LNCaP clone FGC (cell line): ENCODE measurements around the gene KCNJ6.

Experiments
- DNase-seq: peaks from one replicate; pipeline ENCODE4 v3.0.0-alpha.2; 2011; ENCODE audit warnings: low read depth
- H3K4me3 ChIP-seq: 2 replicates; pipeline ENCODE4 v1.5.1; 2011; ENCODE audit warnings: mild to moderate bottlenecking, low read depth, low read length, control low read depth
- TF ChIP-seq, protein P1 (sequence below): IDR thresholded peaks from 2 replicates; pipeline ENCODE4 v1.5.1; 2012; ENCODE audit warnings: mild to moderate bottlenecking; ENCODE audit not compliant: control insufficient read depth, insufficient read depth; ENCODE audit errors: extremely low read depth

The KCNJ6 gene

DNA sequence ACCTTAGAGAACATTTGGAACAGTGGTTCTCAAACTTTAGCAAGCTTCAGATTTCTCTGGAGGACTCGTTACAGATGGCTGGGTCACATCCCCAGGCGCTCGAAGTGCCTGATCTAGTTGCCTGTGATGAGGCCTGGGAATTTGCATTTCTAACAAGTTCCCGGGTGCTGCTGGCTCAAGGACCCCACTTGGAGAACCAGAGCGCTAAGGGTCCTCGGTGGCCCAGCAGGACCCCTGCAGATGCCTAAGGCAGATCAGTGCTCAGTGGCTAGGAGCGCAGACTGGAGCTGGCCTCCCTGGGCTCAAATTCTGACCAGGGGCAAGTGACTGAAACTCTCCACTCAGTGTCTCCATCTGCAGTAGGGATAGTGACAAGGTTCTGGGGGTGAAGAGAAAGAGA is 341.5 kb downstream of the KCNJ6 start:
- no peak for DNase-seq
- no peak overlapping the region for H3K4me3 ChIP-seq
- TF ChIP-seq, protein P1, sequence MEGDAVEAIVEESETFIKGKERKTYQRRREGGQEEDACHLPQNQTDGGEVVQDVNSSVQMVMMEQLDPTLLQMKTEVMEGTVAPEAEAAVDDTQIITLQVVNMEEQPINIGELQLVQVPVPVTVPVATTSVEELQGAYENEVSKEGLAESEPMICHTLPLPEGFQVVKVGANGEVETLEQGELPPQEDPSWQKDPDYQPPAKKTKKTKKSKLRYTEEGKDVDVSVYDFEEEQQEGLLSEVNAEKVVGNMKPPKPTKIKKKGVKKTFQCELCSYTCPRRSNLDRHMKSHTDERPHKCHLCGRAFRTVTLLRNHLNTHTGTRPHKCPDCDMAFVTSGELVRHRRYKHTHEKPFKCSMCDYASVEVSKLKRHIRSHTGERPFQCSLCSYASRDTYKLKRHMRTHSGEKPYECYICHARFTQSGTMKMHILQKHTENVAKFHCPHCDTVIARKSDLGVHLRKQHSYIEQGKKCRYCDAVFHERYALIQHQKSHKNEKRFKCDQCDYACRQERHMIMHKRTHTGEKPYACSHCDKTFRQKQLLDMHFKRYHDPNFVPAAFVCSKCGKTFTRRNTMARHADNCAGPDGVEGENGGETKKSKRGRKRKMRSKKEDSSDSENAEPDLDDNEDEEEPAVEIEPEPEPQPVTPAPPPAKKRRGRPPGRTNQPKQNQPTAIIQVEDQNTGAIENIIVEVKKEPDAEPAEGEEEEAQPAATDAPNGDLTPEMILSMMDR = no peak

DNA sequence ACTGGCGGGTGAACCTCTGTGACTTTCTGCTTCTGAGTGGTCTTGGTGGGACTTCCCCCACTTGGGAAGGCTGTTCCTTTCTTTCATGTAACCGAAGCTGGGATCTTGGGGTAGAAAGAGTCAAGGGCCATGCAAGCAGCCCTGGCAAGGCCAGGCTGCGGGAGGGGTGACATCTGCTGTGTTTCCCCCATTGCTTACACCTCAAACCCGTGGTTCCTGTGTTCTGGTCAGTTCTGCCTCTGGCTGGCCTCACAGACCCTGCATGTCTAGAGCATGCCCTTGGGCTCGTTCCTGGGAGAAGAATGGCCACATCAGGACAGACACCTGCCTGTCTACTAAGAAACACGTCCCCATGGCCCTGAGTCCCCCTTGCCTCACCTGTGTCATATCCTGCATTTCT is 341.9 kb downstream of the KCNJ6 start:
- H3K4me3 ChIP-seq = no peak overlapping the region
- no peak for DNase-seq
- TF ChIP-seq, protein P1 = no peak

DNA sequence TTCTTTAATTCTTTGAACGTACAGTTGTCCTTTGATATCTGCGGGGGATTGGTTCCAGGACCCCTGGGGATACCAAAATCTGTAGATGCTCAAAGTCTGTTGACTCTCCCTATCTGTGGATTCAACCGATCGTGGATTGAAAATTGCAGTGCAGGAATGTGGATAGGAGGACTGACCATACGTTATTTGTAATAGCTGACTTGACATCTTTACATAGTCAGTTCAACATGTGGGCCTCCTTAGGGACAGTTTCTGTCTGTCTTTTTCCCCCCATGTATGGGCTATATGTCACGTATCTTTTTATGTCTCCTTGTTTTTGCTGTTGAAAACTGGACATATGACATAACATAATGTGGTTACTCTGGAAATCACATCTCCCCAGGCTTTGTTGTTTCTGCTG is 344.8 kb downstream of the KCNJ6 start:
- no peak for DNase-seq
- TF ChIP-seq, protein P1 = no peak
- no peak overlapping the region for H3K4me3 ChIP-seq

DNA sequence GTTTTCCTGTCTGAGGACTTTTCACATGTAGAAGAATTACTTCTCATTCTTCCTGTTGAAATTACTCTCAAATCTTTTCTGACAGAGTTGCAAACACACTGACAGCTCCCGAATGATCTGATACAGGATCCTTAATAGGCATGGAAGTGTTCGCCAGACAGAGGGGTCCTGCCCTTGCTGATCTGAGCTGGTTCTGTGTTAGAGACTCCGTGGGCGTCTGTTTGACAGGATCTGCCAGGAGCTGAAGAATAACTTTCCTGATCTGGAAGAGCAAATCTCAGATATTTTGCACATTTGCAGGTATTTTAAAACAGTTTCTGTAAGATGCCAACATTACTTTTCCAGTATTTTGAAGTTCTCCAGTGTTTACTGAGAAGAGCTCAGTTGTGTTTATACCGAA is 347.3 kb downstream of the KCNJ6 start:
- TF ChIP-seq, protein P1 = no peak
- no peak for DNase-seq

DNA sequence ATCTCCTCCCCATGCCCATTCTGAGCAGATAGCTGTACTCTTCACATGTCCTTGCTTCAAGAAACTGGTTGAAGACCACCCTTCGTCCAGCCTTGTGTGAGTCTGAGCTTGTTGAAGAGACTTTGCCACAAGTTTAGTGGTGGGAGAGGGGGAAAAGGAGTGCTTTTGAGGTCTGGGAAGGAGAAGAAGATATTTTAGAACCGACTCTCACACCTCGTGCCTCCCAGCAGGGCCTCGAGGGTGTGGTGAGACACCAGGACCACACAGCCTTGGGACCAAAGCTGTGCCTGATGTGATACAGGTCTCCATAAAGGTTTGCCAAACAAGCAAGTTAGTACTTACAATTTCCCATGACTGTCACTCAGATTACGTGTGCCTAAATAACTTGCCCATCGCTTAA is 347.8 kb downstream of the KCNJ6 start:
- TF ChIP-seq, protein P1 = no peak
- no peak overlapping the region for H3K4me3 ChIP-seq
- no peak for DNase-seq

More for the DNA sequence above, 347.3 kb downstream of the KCNJ6 start:
- no peak overlapping the region for H3K4me3 ChIP-seq

DNA sequence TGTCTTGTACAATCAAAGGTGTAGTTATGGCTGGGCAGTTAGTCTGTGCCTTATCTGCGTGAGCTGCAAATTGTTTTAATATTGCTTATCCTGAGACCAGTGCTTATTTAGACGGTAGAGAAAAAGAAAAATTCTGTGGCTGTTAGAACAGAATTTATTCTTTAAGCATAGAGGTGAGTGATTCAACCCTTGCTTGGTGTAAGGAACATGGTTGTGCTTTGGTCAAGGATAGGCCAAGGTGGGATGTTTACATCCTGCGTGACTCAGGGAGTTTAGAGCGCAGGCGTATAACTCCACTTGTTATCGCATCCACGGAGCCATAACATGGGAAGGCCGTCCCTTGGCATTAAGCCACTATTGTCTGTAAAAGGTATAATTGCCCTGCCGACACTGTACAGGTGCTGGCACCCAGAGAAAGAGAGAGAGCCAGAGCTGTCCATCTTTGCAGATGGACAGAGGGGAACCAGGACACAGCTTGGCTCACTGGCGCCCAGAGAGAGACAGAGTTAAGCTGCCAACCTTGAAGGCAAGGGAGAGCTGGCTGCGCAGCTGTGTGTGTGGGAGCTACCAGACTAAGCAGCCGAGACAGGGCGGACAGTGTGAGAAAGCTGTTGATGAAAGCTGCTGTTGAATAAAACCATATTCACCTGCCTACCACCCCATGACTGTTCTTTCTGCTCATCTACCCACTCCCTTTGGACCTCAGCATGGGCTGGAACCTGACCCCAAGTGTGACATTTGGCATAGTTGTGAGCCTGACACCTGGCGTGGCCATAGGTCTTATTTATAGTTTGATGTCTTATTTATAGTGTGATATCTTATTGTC is 349.3 kb downstream of the KCNJ6 start:
- no peak for DNase-seq
- no peak overlapping the region for H3K4me3 ChIP-seq
- TF ChIP-seq, protein P1 = no peak

DNA sequence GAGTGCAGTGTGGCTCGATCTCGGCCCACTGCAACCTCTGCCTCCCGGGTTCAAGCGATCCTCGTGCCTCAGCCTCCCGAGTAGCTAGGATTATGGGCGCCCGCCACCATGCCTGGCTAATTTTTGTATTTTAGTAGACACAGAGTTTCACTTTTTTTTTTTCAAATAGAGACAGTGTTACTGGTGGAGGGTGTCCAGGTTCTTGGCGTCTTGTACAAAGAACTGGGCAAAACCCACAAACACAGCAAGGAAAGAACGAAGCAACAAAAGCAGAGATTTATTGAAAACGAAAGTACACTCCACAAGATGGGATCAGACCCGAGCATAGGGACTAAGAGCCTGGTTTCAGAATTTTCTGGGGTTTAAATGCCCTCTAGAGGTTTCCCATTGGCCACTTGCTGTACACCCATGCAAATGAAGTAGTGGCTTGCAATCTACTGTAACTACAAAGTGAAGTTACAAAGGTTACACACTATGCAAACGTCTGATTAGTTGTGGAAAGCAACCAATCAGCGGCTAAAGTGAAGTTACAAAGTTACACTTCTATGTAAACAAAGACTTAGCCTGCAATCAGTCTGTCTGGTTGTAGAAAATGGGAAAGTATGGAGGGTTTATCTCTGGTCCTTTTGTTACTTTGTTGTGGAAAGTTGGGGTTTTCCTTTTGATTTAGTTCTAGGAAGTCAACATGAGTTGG is 350.6 kb downstream of the KCNJ6 start:
- no peak for DNase-seq
- TF ChIP-seq, protein P1 = no peak
- H3K4me3 ChIP-seq = no peak overlapping the region
